Right lobe of liver (tissue), 6 donors: ENCODE data around the gene MED22. TPM values are rescaled to one million over a fixed set of nuclear protein-coding genes. Genes with fewer than 3 reads are reported as not detected.
"Not testable (repeated sequence)": the region's sequence is repeated elsewhere in the genome, so short reads cannot be mapped to it uniquely, and the experiment has no call there.

Source experiments
- ATAC-seq, 4 donors: fragments of 200-7000 bp; cut with Tn5 transposase; one replicate each; pipeline ENCODE4 v1.9.1; 2020; ENCODE audit warnings: mild to moderate bottlenecking in 4 of 4, moderate library complexity in 4 of 4
- DNase-seq, 3 donors: peaks; one replicate each; pipeline ENCODE4 v3.0.0-alpha.2; 2020
- H3K27ac ChIP-seq, 3 donors: fragments of 200-600 bp; one replicate each; pipeline ENCODE4 v1.8.0; 2022
- H3K27me3 ChIP-seq, 2 donors: fragments of 200-600 bp; one replicate each; pipeline ENCODE4 v1.8.0; 2022
- H3K36me3 ChIP-seq, 4 donors: fragments of 200-600 bp; sonication (generic) in 1 of 4; one replicate each; pipeline versions ENCODE4 v1.5.1 to v1.8.0; 2017 to 2022; ENCODE audit warnings: control low read depth in 1 of 4
- H3K4me1 ChIP-seq, 4 donors: fragments of 200-600 bp; sonication (generic) in 1 of 4; one replicate each; pipeline versions ENCODE4 v1.5.1 to v1.8.0; 2017 to 2022; ENCODE audit warnings: control low read depth in 1 of 4
- H3K4me3 ChIP-seq, 3 donors: fragments of 200-600 bp; one replicate each; pipeline ENCODE4 v1.8.0; 2022
- H3K9me3 ChIP-seq, 4 donors: fragments of 200-600 bp; sonication (generic) in 1 of 4; one replicate each; pipeline versions ENCODE4 v1.5.1 to v1.8.0; 2017 to 2022; ENCODE audit warnings: control low read depth in 1 of 4
- POLR2A ChIP-seq: fragments of 450-650 bp; IDR thresholded peaks from one replicate; pipeline ENCODE4 v1.6.1; 2017; ENCODE audit warnings: antibody characterized with exemption, mild to moderate bottlenecking
- WGBS: methylation state at CpG from one replicate; pipeline ENCODE4 v1.1.6; 2018; ENCODE audit warnings: low coverage, low lambda C conversion rate; ENCODE audit not compliant: insufficient coverage; ENCODE audit errors: missing lambda C conversion rate; 5-methylcytosine and 5-hydroxymethylcytosine counted together
- intact Hi-C, 2 donors: fragments of 100-400 bp; cut with DNase I; formaldehyde crosslinking; loops; one replicate each; pipeline versions ENCODE4 v1.11.2 to v1.14.1; 2022
- total RNA-seq, 6 experiments: library from RNA; depleted of rRNA in 2 of 6; stranded (reverse); fragments of >200 nt in 2 of 6; fragmentation: NEBNext Ultra II Directional in 3 of 6; extraction: Animal tissue kit (Norgen Biotek cat#: 25700) in 3 of 6; gene quantifications; one replicate each; pipeline versions ENCODE4 v1.1.0 to v1.2.4, GENCODE V29; 2016 to 2023
- TF ChIP-seq, protein P1 (sequence below), 4 donors: fragments of 200-600 bp in 3 of 4; fragments of 450-650 bp in 1 of 4; IDR thresholded peaks; one replicate each; pipeline versions ENCODE4 v1.5.1 to v1.8.0; 2016 to 2022; ENCODE audit warnings: antibody characterized with exemption in 4 of 4, mild to moderate bottlenecking in 2 of 4
- donor health status: DM: no; HTN: yes; CAD: no.
- donor health status: DM: no; HTN: no; CAD: no.
- donor health status: DM: no; HTN: no; CAD: no.
- donor health status: DM: no; HTN: yes; CAD: no.
- donor health status: DM: no; HTN: yes; CAD: no.

The MED22 gene
- total RNA-seq, 6 experiments from 2014 or later = 5.9 to 14.5 (median 8.1) TPM

DNA sequence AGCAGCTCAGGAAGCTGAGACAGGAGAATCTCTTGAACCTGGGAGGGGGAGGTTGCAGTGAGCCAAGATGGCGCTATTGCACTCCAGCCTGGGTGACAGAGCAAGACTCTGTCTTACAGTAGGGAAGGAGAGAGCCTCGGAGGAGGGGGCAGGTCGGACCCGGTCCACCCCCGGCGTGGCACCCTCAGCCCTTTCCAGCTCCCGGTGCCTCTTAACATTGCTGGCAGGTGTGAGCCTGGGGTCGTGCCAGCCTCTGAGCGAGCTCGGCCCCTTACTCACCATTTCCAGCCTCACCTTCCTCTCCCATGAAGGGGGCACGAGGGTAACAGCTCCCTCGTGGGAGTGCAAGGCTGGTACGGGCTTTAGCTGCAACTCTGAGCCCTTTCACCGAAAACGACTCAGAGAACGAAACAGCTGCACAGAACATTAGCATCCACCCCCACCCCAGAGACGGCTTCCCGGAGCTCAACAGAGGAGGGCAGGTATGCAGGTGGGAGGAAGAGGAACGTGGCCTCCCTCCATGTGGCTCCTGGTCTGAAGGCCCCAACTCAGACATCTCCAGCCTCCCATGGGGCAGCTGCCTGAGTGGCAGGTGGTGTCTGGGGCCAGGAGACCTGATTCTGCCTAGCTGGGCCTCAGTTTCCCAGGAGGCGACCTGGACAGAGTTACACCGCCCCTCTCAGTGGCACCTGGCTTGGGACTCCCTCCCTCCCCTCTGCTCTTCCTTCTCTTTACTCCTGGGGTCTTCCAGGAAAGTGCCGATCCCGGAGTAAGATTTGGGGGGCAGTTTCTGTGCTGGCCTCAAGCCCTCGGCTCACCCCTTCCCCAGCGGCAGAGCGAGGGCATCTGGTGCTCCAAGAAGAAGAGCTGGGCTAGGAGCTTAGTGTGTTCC, 44.4 kb downstream of the MED22 start:
- Histone ChIP-seq H3K27me3 (no peaks in the 10 kb centered on the region), H3K36me3 (no peaks in the 10 kb centered on the region), H3K4me1 (no peaks in the 10 kb centered on the region), H3K27ac (no peak overlapping the region), H3K9me3 (no peaks in the 10 kb centered on the region), H3K4me3 (no peak overlapping the region)
- no peak for ATAC-seq
- WGBS = 58% methylated on average over 13 of the region's 26 CpGs
- intact Hi-C loops = no loop called here
- TF ChIP-seq, protein P1, sequence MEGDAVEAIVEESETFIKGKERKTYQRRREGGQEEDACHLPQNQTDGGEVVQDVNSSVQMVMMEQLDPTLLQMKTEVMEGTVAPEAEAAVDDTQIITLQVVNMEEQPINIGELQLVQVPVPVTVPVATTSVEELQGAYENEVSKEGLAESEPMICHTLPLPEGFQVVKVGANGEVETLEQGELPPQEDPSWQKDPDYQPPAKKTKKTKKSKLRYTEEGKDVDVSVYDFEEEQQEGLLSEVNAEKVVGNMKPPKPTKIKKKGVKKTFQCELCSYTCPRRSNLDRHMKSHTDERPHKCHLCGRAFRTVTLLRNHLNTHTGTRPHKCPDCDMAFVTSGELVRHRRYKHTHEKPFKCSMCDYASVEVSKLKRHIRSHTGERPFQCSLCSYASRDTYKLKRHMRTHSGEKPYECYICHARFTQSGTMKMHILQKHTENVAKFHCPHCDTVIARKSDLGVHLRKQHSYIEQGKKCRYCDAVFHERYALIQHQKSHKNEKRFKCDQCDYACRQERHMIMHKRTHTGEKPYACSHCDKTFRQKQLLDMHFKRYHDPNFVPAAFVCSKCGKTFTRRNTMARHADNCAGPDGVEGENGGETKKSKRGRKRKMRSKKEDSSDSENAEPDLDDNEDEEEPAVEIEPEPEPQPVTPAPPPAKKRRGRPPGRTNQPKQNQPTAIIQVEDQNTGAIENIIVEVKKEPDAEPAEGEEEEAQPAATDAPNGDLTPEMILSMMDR (IDR thresholded peaks at IDR 0.05) = no peak
- TF ChIP-seq POLR2A = no peak
- DNase-seq = no peak

DNA sequence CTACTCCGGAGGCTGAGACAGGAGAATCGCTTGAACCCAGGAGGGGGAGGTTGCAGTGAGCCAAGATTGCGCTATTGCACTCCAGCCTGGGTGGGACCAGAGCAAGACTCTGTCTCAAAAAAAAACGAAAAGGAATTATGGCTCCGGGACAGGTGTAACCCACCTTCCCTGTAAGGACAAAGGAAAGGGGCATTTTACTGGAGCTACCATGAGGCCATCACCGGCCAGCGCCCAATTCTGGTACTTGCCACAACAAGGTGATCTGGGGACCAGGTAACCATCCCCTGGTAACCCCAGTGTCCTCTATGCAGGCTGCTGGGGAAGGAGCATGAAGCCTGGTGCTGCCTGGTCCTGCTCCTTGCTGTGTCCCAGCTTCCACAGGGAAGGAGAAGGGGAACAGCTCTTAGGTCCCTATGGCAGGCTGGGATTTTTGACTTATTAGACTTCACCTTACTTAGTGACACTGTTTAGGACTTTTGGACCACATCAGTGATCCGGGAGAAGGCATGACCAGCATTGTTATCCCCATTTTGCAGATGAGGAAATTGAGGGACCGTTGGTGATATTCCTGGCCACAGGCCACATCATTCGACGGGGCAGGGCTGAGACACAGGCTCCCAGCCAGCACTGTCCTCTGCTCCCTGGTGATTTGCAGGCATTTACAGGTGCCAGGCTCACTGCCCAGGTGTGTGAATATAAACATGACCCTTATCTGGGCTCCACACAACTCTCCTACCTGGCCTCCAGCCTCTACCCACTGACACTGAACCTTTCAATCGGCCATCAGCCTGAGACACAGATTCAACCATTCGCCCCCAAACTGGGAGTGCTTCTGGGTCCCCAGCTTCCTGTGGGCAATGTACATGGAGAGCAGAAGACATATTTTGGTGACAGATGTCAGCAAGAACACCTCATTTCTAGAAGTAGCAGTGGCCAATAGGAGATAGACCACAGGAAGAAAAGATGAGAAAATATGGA, 46.4 kb downstream of the MED22 start:
- WGBS = 66% methylated on average over 11 of the region's 13 CpGs
- ATAC-seq = no peak
- intact Hi-C loops = no loop called here

DNA sequence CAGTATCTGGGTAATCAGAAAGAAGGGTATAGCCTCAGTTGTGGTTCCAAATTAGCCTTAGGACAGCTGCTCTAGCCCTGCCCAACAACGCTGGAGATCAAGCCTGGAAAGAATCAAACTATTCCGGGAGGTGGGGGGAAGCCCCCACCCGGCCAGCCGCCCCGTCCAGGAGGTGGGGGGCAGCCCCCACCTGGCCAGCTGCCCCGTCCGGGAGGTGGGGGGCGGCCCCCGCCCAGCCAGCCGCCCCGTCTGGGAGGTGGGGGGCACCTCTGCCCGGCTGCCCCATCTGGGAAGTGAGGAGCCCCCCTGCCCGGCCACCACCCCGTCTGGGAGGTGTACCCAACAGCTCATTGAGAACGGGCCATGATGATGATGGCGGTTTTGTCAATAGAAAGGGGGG, 47.9 kb downstream of the MED22 start:
- 35% methylated on average over 4 of the region's 16 CpGs for WGBS
- DNase-seq, H3K27me3 ChIP-seq: not testable (repeated sequence)

More for the DNA sequence above, 46.4 kb downstream of the MED22 start:
- Histone ChIP-seq H3K27me3 (peaks cover 0 to 5% of the 10 kb centered on the region in 2 donors), H3K4me1 (no peaks in the 10 kb centered on the region), H3K36me3 (no peaks in the 10 kb centered on the region), H3K4me3 (no peak overlapping the region), H3K27ac (no peak overlapping the region), H3K9me3 (no peaks in the 10 kb centered on the region)
- DNase-seq = no peak
- TF ChIP-seq POLR2A = no peak
- TF ChIP-seq, protein P1 (IDR thresholded peaks at IDR 0.05) = no peak

DNA sequence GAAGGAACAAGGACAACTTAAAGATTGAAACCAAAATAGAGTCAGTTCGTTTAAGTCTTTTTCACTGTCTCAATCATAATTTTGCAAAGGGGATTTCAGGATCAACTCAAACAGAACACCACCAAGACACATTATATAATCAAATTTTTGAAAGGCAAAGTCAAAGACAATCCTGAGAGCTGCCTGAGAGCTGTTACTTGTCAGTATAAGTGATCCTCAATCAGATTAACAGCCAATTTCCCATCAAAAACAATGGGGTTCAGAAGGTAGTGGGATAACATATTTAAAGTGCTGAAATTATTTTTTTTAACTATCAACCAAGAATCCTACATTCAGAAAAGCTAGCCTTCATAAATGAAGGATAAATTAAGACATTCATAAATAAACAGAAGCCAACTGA, 53.7 kb downstream of the MED22 start:
- Histone ChIP-seq H3K27me3 (peaks cover 0 to 5% of the 10 kb centered on the region in 2 donors), H3K4me3 (no peak overlapping the region), H3K9me3 (no peaks in the 10 kb centered on the region), H3K36me3 (no peaks in the 10 kb centered on the region), H3K4me1 (no peaks in the 10 kb centered on the region), H3K27ac (no peak overlapping the region)
- 36% methylated on average over 1 of the region's 1 CpG for WGBS
- no peak for DNase-seq
- intact Hi-C loops = no loop called here
- ATAC-seq = no peak
- TF ChIP-seq, protein P1 (IDR thresholded peaks at IDR 0.05) = no peak
- no peak for TF ChIP-seq POLR2A

More for the DNA sequence above, 47.9 kb downstream of the MED22 start:
- H3K9me3 ChIP-seq, H3K27ac ChIP-seq, H3K4me1 ChIP-seq, ATAC-seq, H3K36me3 ChIP-seq, intact Hi-C loops, H3K4me3 ChIP-seq: not testable (repeated sequence)
